Brain microvascular endothelial cell (primary cell): ENCODE measurements around the gene STRADA.

Source experiments
- DNase-seq: peaks from one replicate; pipeline ENCODE4 v3.0.0-alpha.2; 2020
- H3K27ac ChIP-seq: fragments of 250-450 bp; sonication (Bioruptor Pico); 2 replicates; pipeline ENCODE4 v1.5.1; 2020; ENCODE audit warnings: mild to moderate bottlenecking, moderate library complexity
- H3K27me3 ChIP-seq: fragments of 250-450 bp; sonication (Bioruptor Pico); replicated peaks from 2 replicates; pipeline ENCODE4 v1.5.1; 2020; ENCODE audit warnings: mild to moderate bottlenecking
- H3K36me3 ChIP-seq: fragments of 250-450 bp; sonication (Bioruptor Pico); replicated peaks from 2 replicates; pipeline ENCODE4 v1.5.1; 2020; ENCODE audit warnings: mild to moderate bottlenecking
- H3K4me3 ChIP-seq: 2 replicates; pipeline ENCODE4 v1.5.1; 2011; ENCODE audit warnings: low read depth, mild to moderate bottlenecking, control low read depth, low read length, moderate library complexity
- in situ Hi-C: cut with HindIII; loops from 2 replicates; pipeline ENCODE4 v1.10.0; 2017; ENCODE audit warnings: low sequenced_read_pairs, low pct_ligation_motif_present
- TF ChIP-seq, protein P1 (sequence below): IDR thresholded peaks from 2 replicates; pipeline ENCODE4 v1.5.1; 2011; ENCODE audit warnings: low read depth, mild to moderate bottlenecking, moderate library complexity, low read length, control low read depth, inconsistent platforms; ENCODE audit errors: missing control alignments

STRADA gene

DNA sequence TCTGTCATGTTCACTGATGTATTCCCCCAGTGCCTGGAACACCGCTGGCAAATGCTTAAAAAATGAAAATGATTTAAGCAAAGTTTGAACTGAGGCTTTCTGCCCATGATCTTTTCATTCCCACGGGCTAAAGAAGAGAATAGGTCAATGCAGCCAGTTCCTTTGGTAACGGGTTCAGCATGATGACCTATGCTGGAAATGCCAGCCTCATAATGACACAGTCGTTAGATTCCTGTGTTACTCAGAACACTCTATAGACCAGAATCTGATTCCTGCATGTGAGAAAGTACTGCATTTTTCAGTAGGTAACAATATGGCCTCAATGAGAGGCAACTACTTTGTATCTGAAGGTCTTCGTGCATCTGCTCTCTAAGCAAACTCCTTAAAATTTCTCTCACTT is 22.6 kb downstream of the STRADA start:
- no peaks in the 10 kb centered on the region for H3K27me3 ChIP-seq
- TF ChIP-seq, protein P1, sequence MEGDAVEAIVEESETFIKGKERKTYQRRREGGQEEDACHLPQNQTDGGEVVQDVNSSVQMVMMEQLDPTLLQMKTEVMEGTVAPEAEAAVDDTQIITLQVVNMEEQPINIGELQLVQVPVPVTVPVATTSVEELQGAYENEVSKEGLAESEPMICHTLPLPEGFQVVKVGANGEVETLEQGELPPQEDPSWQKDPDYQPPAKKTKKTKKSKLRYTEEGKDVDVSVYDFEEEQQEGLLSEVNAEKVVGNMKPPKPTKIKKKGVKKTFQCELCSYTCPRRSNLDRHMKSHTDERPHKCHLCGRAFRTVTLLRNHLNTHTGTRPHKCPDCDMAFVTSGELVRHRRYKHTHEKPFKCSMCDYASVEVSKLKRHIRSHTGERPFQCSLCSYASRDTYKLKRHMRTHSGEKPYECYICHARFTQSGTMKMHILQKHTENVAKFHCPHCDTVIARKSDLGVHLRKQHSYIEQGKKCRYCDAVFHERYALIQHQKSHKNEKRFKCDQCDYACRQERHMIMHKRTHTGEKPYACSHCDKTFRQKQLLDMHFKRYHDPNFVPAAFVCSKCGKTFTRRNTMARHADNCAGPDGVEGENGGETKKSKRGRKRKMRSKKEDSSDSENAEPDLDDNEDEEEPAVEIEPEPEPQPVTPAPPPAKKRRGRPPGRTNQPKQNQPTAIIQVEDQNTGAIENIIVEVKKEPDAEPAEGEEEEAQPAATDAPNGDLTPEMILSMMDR: no peak
- DNase-seq: peak; percentile 35
- peaks cover 3% of the 10 kb centered on the region for H3K36me3 ChIP-seq
- no peak overlapping the region for H3K4me3 ChIP-seq
- H3K27ac ChIP-seq: no peak overlapping the region
- in situ Hi-C loops: no loop called here

DNA sequence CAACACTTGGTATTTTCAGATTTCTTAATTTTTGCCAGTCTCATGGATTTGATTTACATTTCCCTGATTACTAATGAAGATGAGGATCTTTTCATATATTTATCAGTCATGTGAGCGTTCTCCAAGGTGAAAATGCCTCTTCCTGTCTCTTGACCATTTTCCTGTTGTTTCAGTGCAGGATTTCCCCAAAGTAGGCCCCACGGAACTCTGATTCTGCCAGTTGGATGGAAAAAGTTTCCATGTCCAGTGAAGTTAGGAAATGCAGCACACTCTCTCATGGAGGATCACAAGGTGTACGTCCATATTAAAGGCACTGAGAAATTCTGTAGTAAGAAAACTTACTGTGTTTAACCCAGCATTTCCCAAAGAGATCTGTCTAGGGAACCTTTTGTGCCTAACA is 25.2 kb downstream of the STRADA start:
- in situ Hi-C loops: no loop called here

DNA sequence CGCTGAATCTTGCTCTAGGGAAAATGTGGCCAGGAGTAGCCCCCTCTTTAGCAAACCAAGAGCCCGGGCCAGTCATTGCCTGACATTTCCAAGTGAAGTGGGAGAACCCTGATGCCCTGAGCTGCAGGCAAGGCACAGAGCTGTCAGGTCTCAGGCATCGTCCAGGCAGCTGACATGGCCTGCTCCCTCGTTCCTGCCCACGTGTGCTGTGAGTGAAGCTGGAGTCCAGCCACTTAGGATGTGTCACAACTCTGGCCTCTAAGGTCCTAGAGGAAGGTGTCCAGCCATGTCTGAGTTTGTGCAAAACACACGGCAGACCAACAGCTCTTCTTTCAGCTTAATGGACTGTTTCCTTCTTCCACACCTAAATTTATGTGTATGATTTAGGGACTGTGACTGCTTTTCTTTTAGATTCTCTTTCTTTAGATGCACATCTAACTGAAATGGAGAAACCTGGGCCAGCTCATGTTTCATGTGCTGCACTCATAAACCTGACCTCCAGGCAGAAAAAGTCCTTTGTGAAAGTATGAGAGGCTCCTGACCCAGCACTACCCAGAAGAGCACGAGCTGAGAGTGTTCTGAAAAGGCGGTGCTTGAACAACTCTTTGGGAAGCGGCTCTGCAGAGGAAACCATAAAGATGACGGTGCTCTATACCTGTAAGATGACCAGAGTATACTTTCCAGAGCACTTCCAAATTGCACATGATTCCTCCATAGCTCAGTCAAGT is 26.9 kb downstream of the STRADA start:
- TF ChIP-seq, protein P1: no peak
- Histone ChIP-seq H3K27me3 (no peaks in the 10 kb centered on the region), H3K27ac (no peak overlapping the region), H3K36me3 (peaks cover 21% of the 10 kb centered on the region), H3K4me3 (no peak overlapping the region)
- in situ Hi-C loops: no loop called here
- no peak for DNase-seq

More for the DNA sequence above, 25.2 kb downstream of the STRADA start:
- peaks cover 14% of the 10 kb centered on the region for H3K36me3 ChIP-seq
- H3K4me3 ChIP-seq: no peak overlapping the region
- DNase-seq: no peak
- H3K27me3 ChIP-seq: no peaks in the 10 kb centered on the region
- TF ChIP-seq, protein P1: no peak
- H3K27ac ChIP-seq: no peak overlapping the region

DNA sequence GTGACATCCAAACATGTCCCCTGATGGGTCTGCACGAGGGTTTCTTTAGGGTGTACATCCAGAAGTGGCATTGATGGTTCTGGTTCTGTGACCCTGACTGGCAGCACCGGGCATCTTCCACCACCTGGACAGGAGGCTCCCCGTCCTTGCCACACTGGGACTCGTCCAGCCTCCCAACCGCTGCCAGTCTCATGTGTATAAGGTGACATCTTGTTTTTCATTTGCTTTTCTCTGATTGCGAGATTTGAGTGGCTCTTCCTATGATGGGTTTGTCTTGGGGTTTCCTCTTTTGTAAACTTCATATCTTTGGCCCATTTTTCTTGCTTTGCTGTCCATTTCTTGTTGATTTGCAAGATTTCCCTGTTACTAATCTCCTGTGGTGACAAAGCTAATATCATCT is 32.5 kb downstream of the STRADA start:
- in situ Hi-C loops: no loop called here
- H3K27ac ChIP-seq: no peak overlapping the region
- DNase-seq: no peak
- TF ChIP-seq, protein P1: no peak
- no peaks in the 10 kb centered on the region for H3K27me3 ChIP-seq
- H3K36me3 ChIP-seq: peaks cover 38% of the 10 kb centered on the region
- no peak overlapping the region for H3K4me3 ChIP-seq

DNA sequence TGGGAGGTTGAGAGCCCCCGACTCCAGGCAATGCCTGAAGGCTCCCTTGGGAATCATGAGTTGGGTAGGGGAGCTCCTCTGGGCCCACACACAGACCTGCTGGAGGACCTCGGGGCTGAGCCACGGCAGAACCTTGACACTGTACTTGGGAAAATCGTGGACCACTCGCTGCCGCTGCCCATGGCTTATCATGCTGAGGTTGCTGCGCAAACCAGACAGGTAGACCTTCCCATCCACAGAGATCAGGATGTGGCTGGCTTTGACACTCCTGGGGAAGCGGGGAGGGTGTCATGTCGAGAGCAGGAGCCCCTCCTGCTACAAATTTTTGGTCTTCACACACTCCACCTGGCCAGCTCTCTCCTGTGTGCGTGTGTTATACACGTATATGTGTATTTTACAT is 34.4 kb downstream of the STRADA start:
- DNase-seq: no peak
- H3K36me3 ChIP-seq: peaks cover 34% of the 10 kb centered on the region

More for the DNA sequence above, 34.4 kb downstream of the STRADA start:
- Histone ChIP-seq H3K27me3 (no peaks in the 10 kb centered on the region), H3K27ac (no peak overlapping the region), H3K4me3 (no peak overlapping the region)
- TF ChIP-seq, protein P1: no peak
- in situ Hi-C loops: no loop called here
